Muscle of arm (tissue), 12 donors: ENCODE results near the gene PAM. TPM values are rescaled to one million over a fixed set of nuclear protein-coding genes. Genes with fewer than 3 reads are reported as not detected.
"Not testable (repeated sequence)": the region's sequence is repeated elsewhere in the genome, so short reads cannot be mapped to it uniquely, and the experiment has no call there.

ENCODE experiments used
- DNase-seq: peaks from one replicate; pipeline ENCODE4 v3.0.0-alpha.2; 2013
- polyA plus RNA-seq, 12 donors: library from polyadenylated mRNA; unstranded; fragments of 120-200 nt; gene quantifications; one replicate each; pipeline ENCODE4 v1.2.1, GENCODE V29; 2013; ENCODE audit not compliant: insufficient read length in 12 of 12

Gene PAM
- polyA plus RNA-seq, 12 donors, result 84.0 to 163 (median 131) TPM; not detected in 1

DNA sequence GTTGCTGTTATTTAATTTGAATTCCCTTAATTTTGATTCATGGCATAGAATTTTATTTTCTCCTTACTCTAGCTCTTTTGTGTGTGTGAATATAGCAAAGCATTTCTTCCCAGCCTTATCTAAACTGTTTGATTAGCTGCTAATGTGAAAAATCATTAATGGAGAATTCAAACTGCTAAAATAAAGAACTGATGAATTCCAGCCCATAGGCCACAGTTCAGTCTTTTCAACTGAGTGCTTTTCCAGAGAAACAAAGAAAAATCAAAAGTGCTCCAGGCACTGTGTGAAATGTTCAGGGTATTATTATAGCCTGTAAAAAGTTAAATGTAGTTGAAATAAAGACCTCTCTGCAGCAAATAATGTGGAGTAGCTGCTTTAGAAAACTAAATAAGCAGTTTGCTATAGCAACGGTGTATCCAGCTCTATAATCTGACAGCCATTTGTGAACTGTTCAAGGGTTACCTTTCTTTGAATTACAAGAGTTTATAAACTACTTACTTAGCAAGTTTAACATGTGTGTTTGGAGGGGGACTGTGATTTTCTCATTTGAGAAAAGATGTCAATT lies 241.0 kb downstream of the PAM start:
- DNase-seq, result no peak

DNA sequence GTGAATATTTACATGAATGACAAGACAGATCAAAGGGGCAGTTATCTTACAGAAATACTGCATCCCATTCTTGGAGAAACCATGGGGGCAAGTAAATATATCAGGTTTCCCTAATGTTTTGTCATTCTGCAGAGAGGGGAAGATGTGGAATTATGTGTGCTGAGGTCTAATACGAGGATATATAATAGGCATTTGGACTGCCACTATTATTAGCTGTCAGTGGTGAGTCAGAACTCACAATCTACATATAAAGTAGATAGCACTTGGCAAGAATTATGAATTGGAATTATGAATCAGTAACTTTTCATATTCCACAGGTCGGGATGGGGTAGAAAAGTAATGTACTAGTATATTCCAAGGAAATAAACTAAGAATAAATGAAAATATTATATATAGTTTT lies 243.1 kb downstream of the PAM start:
- no peak for DNase-seq

DNA sequence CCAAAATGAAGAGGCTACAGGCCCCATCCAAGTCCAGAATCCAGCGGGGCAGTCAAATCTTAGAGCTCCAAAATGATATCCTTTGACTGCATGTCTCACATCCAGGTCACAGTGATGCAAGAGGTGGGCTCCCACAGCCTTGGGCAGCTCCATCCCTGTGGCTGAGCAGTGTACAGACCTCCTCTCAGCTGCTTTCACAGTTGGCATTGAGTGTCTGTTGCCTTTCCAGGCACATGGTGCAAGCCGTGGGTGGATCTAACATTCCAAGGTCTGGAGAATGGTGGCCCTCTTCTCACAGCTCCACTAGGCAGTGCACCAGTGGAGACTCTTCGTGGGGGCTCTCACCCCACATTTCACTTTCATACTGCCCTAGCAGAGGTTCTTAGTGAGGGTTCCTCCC lies 244.1 kb downstream of the PAM start:
- DNase-seq, result no peak

- DNase-seq, result not testable (repeated sequence)
Observed at GRCh38 chr5:102999621-103000020, 244.5 kb downstream of the PAM start.

DNA sequence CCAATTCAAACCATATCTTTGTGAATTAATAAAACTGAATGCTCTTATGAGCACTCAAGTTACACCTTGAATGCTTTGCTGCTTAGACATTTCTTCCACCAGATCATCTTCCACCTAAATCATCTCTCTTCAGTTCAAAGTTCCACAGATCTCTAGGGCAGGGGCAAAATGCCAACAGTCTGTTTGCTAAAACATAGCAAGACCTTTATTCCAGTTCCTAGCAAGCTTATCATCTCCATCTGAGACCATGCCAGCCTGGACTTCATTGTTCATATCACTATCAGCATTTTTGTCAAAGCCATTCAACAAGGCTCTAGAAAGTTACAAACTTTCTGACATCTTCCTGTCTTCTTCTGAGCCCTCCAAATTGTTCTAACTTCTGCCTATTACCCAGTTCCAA lies 245.0 kb downstream of the PAM start:
- no peak for DNase-seq

DNA sequence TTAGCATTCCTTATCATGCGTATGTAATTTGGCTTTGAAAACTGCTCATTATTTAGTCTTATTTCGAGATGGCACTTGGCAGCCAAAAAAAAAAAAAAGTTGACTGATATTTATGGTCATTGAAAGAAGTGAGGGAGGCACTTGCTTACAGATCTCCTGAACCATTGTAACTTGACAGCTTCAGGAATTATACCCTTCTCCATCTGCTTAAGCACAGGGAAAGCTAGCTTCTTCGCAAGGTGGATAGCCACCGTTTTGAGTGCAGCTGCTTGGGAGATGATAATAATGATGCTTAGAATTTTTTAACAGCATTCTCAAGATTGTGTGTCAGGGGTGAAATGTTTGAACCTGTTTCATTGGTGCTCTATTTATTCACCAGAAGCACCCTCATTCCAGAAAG lies 248.8 kb downstream of the PAM start:
- no peak for DNase-seq

GRCh38 chr5:103005276-103005675 lies 250.2 kb downstream of the PAM start:
- no peak for DNase-seq

- DNase-seq, result no peak
Observed at GRCh38 chr5:103006921-103007320, 251.8 kb downstream of the PAM start.

DNA sequence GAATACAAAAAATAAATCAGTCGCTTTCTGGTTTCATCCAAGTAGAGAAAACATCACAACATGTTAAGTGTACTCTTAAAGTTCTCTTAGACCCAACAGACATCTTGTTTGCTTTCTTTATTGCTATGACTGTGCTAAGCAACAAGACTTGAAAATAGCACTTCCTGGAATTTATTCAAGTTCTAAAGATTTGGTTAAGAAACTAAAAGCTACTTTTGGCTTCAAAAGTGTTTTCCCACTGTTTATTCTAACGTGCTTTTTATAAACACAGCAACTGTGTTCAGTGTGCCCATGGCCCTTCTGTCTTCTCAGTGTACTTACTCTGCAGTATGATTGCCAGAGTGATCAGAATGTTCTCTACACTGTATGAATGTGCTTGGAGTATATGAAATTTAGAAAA lies 255.1 kb downstream of the PAM start:
- no peak for DNase-seq

DNA sequence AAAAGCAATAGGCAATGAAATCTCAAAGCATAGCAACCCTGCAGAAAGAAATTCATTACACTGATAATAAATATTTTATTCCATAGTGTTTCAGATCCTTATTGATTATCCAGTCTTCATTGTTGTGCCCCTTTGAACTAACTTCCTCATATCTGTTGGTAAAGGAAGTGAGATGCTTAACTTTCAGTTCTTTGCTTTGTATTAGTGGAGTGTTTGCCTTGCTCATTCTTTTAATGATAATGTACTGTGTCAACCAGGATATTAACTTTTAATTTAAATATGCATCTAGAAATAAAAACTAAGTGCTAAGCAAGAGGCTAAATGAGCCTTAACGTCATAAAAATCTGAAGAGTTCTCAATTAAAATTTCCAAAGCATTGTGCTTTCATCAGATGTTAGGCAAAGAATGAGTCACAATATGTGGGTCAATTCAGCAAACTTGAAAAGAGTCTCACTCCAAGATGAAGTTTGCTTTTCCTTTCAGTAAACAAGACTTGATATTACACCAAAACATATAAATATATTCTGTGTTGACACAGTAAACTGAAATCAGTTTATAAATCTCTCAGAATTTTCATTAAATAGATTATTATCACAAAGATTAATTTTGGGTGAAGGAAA lies 258.9 kb downstream of the PAM start:
- DNase-seq, result no peak

DNA sequence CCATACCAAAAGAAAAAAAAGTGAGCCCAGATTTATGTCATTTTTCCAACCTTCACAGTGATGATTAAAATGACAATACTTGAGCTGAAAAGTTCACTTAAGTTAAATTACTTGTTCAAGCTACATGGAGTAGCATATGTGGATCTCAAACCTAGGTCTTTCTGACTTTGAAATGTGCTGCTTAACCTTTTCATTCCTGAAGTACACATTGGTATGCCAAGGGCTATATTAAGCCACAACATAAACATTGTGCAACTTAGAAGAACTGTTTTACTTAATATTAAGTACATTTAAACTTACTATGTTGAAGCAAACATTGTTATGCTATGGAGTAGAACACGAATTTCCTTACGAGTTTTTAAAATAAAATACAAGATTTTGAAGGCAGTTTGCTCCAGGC lies 259.9 kb downstream of the PAM start:
- no peak for DNase-seq

DNA sequence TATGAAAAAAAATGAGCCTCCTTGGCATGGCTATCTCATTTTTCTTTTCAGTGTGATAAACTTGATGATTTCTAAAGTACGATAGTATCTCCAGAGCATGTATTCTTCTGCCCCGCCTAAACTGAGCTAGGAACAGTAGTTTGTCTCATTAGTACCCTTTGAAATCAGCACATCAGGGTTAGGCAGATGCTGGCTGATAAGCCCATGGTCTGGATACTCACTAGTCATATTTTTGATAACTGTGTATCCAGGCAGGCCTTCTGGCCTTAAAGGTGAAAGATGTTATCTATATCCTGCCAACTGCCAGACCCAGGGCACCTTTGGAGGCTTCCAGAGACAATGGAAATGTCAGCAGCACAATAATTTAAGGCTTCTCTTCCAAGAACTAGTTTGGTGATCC lies 261.1 kb downstream of the PAM start:
- no peak for DNase-seq

DNA sequence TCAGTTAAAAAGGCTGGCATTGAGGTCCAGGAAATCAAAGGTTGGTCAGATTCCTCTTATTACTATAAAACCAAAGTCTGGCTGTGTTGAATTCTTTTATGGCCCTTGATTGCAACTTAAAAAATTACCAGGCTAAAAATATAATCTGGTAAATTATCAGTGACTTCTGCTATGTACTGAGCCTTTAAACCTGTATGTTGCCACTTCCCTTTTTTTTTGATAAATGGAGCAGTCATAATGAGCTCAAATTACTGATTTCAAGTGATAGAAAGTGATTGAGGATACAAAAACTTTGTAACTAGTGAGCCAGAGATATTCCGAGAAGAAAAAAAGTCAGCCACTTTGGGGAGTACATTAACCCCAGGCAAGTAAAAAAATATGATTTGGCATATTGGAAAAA lies 264.7 kb downstream of the PAM start:
- DNase-seq, result no peak

DNA sequence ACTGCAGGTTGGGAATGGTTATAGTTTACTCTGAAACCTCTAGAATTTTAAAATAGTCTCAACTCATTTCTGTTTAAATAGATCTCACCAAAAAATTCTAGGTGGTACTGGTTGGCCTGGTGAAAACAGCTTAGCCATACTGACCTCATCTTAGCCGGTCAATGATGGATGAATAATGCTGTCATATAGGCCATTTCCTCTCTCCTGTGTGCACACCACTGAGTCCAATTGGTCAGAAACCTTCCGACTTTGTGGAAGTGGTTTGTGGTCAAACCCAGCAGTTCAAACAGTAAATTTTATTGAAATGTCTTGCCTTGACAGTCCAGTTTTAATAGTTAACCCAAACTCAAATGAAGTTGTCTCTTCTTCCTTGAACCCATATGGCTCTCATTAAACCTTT lies 266.2 kb downstream of the PAM start:
- DNase-seq, result no peak

DNA sequence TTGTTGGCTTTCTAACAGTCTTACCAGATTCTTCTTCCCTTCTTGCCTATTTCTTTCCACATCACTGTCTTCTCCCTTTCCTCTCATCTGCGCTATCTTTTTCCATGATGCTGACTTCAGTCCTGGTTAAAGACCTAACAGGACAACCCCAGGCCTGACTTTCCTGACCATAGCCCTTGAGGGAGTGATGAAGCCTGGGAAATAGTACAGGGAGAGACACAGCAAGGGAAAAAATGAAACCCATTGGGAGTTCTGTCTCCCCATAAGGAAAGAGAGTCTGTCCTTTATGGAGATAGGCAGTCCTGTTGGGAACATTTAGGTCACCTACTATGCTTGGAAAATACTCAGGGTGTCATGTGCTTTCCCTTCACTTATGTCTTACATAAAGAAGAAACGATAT lies 272.2 kb downstream of the PAM start:
- DNase-seq, result no peak

DNA sequence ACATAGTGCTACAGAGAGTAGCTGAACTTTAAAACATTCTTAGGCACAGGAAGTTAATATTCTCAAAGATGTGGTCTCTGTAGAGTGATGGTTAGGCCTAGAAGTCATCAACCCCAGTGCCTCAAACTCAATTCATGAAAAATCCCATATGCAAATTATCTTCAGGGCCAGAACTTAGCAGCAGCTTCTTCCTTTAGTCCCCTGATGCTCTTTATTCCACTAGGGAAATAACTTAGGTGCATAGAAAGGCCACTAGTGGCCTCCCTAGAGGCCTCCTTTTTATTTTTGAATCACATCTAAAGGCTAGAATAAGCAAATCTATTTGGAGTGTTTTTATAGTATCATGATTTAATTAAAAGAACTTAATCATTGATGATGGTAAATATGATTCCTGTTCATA lies 276.5 kb downstream of the PAM start:
- no peak for DNase-seq

DNA sequence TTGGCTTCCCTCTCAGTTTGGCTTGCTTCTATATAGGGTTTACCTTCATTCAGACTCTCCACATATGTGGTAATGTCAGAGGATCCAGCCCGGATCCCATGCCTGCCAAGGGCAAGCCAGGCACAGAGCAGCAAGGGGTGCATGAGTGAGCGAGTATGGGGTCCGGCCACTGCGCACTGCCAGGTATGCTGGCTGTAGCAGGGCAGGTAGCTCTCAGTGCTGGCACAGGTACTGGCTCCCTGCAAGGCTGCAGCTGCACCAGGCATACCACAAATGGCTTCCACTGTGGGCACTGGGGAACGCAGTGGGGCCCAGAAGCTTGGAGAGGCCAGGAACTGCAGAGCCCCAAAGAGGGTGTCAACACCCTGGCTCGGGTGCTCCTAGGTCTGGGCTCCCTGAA lies 278.6 kb downstream of the PAM start:
- DNase-seq, result no peak

DNA sequence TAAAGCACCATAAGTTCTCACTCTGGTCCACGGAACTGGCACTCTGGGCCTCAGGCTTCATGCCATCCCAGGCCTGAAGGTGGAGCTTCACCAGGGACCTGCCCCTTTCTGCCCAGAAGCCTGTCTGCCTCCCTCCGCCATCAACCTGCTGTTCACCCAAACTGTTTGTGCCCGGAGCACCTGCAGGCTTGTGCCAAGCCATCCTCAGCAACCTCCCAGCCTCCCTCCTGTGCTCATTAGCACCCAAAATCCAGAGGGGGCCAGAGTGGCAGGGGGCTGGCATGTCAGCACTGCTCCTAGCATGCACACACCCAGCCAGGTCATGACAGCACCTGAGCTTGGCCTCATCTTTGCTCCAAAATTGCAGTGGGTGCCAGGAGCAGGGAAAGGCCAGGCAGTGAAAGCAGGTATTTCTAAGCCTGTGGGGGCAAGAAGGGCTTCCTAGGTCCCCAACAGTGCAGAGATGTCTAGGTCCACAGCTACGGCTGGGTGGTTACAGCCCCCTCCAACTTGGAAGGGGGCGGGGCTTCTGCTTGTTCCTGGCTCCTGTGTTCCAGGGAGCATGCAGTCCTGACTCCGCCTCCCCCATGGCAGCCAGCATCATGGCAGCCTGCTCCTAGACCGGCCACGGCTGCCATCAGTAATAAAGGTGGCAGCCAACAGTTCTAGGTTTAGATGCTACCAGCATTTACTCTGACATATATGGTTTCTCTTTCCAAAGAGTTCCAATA lies 279.7 kb downstream of the PAM start:
- DNase-seq, result no peak

GRCh38 chr5:103035701-103036100 lies 280.6 kb downstream of the PAM start:
- no peak for DNase-seq

DNA sequence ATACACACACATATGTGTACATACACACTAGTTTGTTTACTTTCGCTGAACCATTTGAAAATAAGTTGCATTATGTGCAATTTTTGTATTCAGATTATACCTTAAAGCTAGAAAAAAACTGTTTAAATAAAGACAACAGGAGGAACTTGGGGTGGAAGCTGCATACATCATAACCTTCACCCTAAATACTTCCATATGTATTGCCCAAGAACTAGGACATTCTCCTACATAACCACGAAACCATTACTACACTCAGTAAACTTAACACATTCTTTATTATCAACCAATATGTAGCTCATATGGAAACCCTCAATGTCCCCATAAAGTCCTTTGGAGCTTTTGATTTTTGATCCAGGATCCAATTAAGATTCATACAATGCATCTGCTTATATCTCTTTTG lies 281.5 kb downstream of the PAM start:
- DNase-seq, result no peak

GRCh38 chr5:103037673-103038455 lies 282.8 kb downstream of the PAM start:
- DNase-seq, result no peak

- peak; percentile 35 for DNase-seq
Observed at GRCh38 chr5:103041071-103041676, 286.1 kb downstream of the PAM start.
